Left renal cortex interstitium (tissue), 4 donors: Measurements from ENCODE around the gene SGSH. TPM values are rescaled to one million over a fixed set of nuclear protein-coding genes. Genes with fewer than 3 reads are reported as not detected.

Experiments used
- DNase-seq, 4 donors: peaks; one replicate each; pipeline ENCODE4 v3.0.0-alpha.2; 2013; ENCODE audit warnings: low read depth in 4 of 4, low spot score in 2 of 4, missing footprints in 1 of 4
- polyA plus RNA-seq, 4 donors: library from polyadenylated mRNA; unstranded; fragments of 120-200 nt; gene quantifications; one replicate each; pipeline ENCODE4 v1.2.1, GENCODE V29; 2013; ENCODE audit not compliant: insufficient read length in 4 of 4

SGSH gene
- polyA plus RNA-seq, 4 donors: 27.7 to 59.7 (median 45.2) TPM

DNA sequence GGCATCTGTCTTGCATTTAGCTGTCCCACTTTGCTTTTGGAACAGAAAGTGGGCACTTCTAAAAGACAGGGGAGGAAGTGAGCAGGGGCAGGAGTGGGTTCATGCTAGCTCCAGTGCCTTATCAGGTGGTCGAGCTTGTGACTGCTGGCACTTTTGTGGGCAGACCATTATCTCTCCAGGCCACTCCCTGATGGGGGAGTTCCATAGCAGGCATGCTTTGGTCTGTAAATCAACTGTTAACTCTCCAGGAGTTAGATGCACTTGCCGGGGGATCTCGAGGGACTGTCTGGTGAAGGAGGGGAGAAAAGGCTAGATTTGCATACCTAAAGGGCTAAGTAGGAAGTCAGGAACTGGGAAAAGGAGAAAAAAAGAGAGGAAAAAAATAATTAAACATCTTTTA lies 59.6 kb downstream of the SGSH start:
- DNase-seq: no peak

Other genes with a start within 250 kb of the SGSH start
- 10 to 100 TPM; 28.0 to 37.1 (median 33.9) TPM for gene TBC1D16, start 184.5 kb downstream of the SGSH start, polyA plus RNA-seq
- 10 to 100 TPM; 10.1 to 25.5 (median 16.5) TPM for gene CCDC40, start 183.7 kb downstream of the SGSH start, polyA plus RNA-seq
- 10 to 100 TPM; 34.5 to 73.6 (median 54.2) TPM for gene GAA, start 118.8 kb downstream of the SGSH start, polyA plus RNA-seq
- 100 to 1,000 TPM; 111 to 125 (median 115) TPM for gene EIF4A3, start 73.2 kb downstream of the SGSH start, polyA plus RNA-seq
- gene CARD14, start 50.3 kb downstream of the SGSH start, polyA plus RNA-seq: 1 to 10 TPM in 3 of 4 donors, under 1 TPM in 1; 0.56 to 3.0 (median 2.3) TPM
- 10 to 100 TPM; 19.8 to 35.2 (median 28.0) TPM for gene SLC26A11, start 94 bp upstream of the SGSH start, polyA plus RNA-seq
- 10 to 100 TPM; 47.0 to 94.1 (median 69.6) TPM for gene RNF213, start 40.5 kb upstream of the SGSH start, polyA plus RNA-seq
- 10 to 100 TPM; 25.7 to 46.9 (median 35.2) TPM for gene ENDOV, start 194.8 kb upstream of the SGSH start, polyA plus RNA-seq